Measurements from ENCODE around the gene YIF1B.

GRCh38 chr19:38360839-38361631 is 45.3 kb upstream of the YIF1B start:
- TF ChIP-seq POLR2A (IDR thresholded peaks at IDR 0.05; ENCODE audit: extremely low read depth, insufficient read length) (no peak), MAX (IDR thresholded peaks at IDR 0.05; ENCODE audit: low read depth, low read length) (no peak), MYC (IDR thresholded peaks at IDR 0.05; ENCODE audit: low read depth, low read length) (no peak)
- TF ChIP-seq, protein P1, sequence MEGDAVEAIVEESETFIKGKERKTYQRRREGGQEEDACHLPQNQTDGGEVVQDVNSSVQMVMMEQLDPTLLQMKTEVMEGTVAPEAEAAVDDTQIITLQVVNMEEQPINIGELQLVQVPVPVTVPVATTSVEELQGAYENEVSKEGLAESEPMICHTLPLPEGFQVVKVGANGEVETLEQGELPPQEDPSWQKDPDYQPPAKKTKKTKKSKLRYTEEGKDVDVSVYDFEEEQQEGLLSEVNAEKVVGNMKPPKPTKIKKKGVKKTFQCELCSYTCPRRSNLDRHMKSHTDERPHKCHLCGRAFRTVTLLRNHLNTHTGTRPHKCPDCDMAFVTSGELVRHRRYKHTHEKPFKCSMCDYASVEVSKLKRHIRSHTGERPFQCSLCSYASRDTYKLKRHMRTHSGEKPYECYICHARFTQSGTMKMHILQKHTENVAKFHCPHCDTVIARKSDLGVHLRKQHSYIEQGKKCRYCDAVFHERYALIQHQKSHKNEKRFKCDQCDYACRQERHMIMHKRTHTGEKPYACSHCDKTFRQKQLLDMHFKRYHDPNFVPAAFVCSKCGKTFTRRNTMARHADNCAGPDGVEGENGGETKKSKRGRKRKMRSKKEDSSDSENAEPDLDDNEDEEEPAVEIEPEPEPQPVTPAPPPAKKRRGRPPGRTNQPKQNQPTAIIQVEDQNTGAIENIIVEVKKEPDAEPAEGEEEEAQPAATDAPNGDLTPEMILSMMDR (IDR thresholded peaks at IDR 0.05; ENCODE audit: low read depth, low read length) = no peak
